K562 (cell line): ENCODE measurements around the gene C1orf50.

Experiments used
- CREM ChIP-seq: IDR thresholded peaks from 2 replicates; pipeline ENCODE4 v1.6.1; 2014; ENCODE audit warnings: antibody characterized with exemption, low read depth
- EHMT2 ChIP-seq: fragments of 450-650 bp; IDR thresholded peaks from 2 replicates; pipeline ENCODE4 v1.6.1; 2018; ENCODE audit warnings: antibody characterized with exemption
- EP300 ChIP-seq: IDR thresholded peaks from 2 replicates; pipeline ENCODE4 v1.6.1; 2012; ENCODE audit warnings: low read length, improper control_type of control experiment
- FOXK2 ChIP-seq, 2 experiments: fragments of 450-650 bp; IDR thresholded peaks in 1 of 2; conservative IDR thresholded peaks in 1 of 2; 2 replicates each; pipeline ENCODE4 v1.6.1; 2016; ENCODE audit warnings: low read depth in 2 of 2, mild to moderate bottlenecking in 1 of 2
- JUND ChIP-seq, 2 experiments: IDR thresholded peaks; 2 replicates in 1 of 2; 3 replicates in 1 of 2; pipeline ENCODE4 v1.6.1; 2011; ENCODE audit warnings: borderline replicate concordance in 2 of 2, low read depth in 2 of 2, low read length in 2 of 2, improper control_type of control experiment in 1 of 2, missing biosample characterization in 1 of 2, missing genetic modification characterization in 1 of 2, missing genetic modification reagents in 1 of 2
- KDM2B ChIP-seq: fragments of 250-450 bp; sonication (Bioruptor Pico); IDR thresholded peaks from 2 replicates; pipeline ENCODE4 v1.8.0; 2021; ENCODE audit warnings: mild to moderate bottlenecking, moderate library complexity
- MCM5 ChIP-seq: fragments of 450-650 bp; IDR thresholded peaks from 2 replicates; pipeline ENCODE4 v1.6.1; 2016; ENCODE audit warnings: low read depth
- SREBF1 ChIP-seq: fragments of 150-350 bp; IDR thresholded peaks from 2 replicates; pipeline ENCODE4 v1.6.1; 2014; ENCODE audit warnings: antibody characterized with exemption, low read depth, low read length, borderline replicate concordance
- ZKSCAN3 ChIP-seq: fragments of 250-450 bp; sonication (Bioruptor Pico); IDR thresholded peaks from 2 replicates; pipeline ENCODE4 v1.4.0; 2020
- TF ChIP-seq, protein P1 (sequence below): fragments of 450-650 bp; formaldehyde crosslinking; IDR thresholded peaks from 2 replicates; pipeline ENCODE4 v1.4.0; 2020; ENCODE audit warnings: mild to moderate bottlenecking
- TF ChIP-seq, protein P2 (sequence below), 3 experiments: IDR thresholded peaks in 2 of 3; conservative IDR thresholded peaks in 1 of 3; 2 replicates each; pipeline ENCODE4 v1.5.1; 2011 to 2012; ENCODE audit warnings: low read length in 3 of 3, mild to moderate bottlenecking in 3 of 3, control low read depth in 2 of 3, improper control_type of control experiment in 1 of 3, inconsistent platforms in 1 of 3, low read depth in 1 of 3, mixed read lengths in 1 of 3, moderate library complexity in 1 of 3; ENCODE audit not compliant: insufficient read depth in 2 of 3

DNA sequence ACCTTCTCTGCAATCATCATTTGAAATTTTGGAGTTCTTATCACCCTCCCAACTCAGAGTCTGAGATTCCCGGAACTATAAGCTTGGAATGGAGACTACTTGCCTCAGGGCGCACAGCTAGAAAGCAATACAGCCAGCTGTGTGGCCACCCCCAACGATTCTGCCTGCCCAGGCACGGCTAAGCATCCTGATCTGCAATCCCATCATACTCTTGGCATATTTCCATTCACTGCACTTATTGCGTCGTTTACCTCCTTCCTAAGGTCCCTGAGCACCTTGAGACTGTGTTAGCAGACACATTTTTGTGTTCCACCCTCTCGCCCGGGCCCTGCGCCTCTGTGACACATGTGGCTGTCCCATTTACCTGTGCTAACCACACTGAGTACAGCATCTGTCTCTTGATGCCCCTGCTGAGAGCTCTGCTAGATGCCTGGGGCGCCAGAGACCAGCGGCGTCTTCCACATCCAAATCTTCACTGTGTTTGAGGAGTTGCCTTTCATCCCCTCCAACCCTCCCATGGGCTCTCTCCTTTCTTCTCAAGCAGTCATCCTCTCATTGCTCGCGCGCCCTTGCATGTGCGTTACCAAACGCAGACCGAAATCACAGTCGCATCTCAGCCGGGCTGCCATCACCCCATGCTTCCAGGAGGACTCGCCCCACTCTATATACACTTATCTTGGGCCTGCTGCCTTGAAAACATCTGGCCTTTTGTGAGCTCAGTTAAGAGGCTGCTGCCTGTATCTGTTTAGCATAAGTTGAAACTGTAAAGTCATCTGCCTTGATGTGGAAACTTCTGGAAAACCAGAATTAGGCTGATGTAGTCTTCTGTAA, 23.5 kb upstream of the C1orf50 start:
- TF ChIP-seq KDM2B = no peak
- no peak for TF ChIP-seq SREBF1
- no peak for TF ChIP-seq CREM
- TF ChIP-seq EHMT2 = no peak
- TF ChIP-seq FOXK2 (conservative IDR thresholded peaks at IDR 0.05 in 1 of 2, IDR thresholded peaks at IDR 0.05 in 1 of 2; ENCODE audit: low read depth in 2 of 2) = no peak
- no peak for TF ChIP-seq ZKSCAN3 (CRISPR knock-in tag)
- TF ChIP-seq, protein P1, sequence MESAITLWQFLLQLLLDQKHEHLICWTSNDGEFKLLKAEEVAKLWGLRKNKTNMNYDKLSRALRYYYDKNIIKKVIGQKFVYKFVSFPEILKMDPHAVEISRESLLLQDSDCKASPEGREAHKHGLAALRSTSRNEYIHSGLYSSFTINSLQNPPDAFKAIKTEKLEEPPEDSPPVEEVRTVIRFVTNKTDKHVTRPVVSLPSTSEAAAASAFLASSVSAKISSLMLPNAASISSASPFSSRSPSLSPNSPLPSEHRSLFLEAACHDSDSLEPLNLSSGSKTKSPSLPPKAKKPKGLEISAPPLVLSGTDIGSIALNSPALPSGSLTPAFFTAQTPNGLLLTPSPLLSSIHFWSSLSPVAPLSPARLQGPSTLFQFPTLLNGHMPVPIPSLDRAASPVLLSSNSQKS (CRISPR knock-in tag) = no peak
- no peak for TF ChIP-seq JUND (IDR thresholded peaks at IDR 0.05; ENCODE audit: borderline replicate concordance, low read depth, low read length)
- TF ChIP-seq JUND (tag; IDR thresholded peaks at IDR 0.05; ENCODE audit: borderline replicate concordance, low read depth, low read length) = no peak
- no peak for TF ChIP-seq EP300
- TF ChIP-seq, protein P2, sequence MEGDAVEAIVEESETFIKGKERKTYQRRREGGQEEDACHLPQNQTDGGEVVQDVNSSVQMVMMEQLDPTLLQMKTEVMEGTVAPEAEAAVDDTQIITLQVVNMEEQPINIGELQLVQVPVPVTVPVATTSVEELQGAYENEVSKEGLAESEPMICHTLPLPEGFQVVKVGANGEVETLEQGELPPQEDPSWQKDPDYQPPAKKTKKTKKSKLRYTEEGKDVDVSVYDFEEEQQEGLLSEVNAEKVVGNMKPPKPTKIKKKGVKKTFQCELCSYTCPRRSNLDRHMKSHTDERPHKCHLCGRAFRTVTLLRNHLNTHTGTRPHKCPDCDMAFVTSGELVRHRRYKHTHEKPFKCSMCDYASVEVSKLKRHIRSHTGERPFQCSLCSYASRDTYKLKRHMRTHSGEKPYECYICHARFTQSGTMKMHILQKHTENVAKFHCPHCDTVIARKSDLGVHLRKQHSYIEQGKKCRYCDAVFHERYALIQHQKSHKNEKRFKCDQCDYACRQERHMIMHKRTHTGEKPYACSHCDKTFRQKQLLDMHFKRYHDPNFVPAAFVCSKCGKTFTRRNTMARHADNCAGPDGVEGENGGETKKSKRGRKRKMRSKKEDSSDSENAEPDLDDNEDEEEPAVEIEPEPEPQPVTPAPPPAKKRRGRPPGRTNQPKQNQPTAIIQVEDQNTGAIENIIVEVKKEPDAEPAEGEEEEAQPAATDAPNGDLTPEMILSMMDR (IDR thresholded peaks at IDR 0.05 in 2 of 3, conservative IDR thresholded peaks at IDR 0.05 in 1 of 3; ENCODE audit: insufficient read depth in 2 of 3, low read depth in 1 of 3, low read length in 3 of 3) = no peak
- no peak for TF ChIP-seq MCM5
